ENCODE data around the gene RBM28. TPM values are rescaled to one million over a fixed set of nuclear protein-coding genes. Genes with fewer than 3 reads are reported as not detected.

RBM28 gene
- total RNA-seq, 1 donor from 2014 or later, result 20.9 TPM

DNA sequence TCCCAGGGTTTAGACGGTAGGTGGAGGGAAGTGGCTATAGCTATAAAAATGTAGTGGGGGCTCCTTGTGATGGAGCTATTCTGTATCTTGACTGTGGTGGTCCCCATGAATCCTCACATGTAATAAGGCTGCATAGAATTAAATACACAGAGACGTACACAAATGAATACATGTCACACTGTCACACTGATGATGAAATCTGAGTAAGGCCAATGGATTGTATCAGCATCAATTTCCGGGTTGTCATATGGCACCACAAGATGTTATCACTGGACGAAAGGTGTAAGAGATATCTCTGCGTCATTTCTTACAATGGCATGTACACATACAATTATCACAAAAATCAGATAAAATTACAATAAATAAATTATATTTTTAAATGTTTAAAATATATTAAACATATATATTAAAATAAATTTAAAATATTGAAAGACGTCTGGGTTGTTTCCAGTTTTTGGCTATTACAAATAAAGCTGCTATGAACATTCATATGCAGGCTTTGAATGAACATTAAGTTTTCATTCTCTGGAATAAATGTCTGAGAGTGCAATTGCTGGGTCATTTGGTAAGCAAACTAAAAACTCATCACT, 64.5 kb downstream of the RBM28 start:
- no peak for DNase-seq (ENCODE audit: extremely low spot score in 2 of 2)
- Histone ChIP-seq H3K36me3 (no peaks in the 10 kb centered on the region), H3K27me3 (no peaks in the 10 kb centered on the region), H3K9me3 (peaks cover 10% of the 10 kb centered on the region), H3K4me1 (no peaks in the 10 kb centered on the region), H3K27ac (no peak overlapping the region), H3K4me3 (no peak overlapping the region)
- intact Hi-C loops (cut with DNase I), result no loop called here
- TF ChIP-seq POLR2AphosphoS5 (IDR thresholded peaks at IDR 0.05; ENCODE audit: insufficient read depth in 1 of 2, low read depth in 1 of 2), result no peak
- no peak for TF ChIP-seq CTCF (IDR thresholded peaks at IDR 0.05)
- TF ChIP-seq POLR2A (IDR thresholded peaks at IDR 0.05), result no peak

DNA sequence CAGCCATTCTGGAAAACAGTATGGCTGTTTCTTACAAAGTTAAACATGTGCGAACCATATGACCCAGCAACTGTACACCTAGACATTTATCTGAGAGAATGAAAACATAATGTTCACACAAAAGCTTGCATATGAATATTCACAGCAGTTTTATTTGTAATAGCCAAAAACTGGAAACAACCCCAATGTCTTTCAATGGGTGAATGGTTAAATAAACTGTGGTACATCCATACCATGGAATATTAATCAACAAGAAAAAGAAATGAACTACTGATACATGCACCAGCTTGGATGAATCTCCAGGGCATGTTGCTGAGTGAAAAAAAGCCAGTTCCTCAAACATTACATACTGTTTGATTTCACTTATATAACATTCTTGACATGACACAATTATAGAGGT, 65.3 kb downstream of the RBM28 start:
- intact Hi-C loops (cut with DNase I), result no loop called here
- Histone ChIP-seq H3K27ac (no peak overlapping the region), H3K9me3 (peaks cover 10% of the 10 kb centered on the region), H3K4me3 (no peak overlapping the region), H3K36me3 (no peaks in the 10 kb centered on the region), H3K27me3 (no peaks in the 10 kb centered on the region), H3K4me1 (no peaks in the 10 kb centered on the region)
- no peak for TF ChIP-seq POLR2A (IDR thresholded peaks at IDR 0.05)
- no peak for TF ChIP-seq CTCF (IDR thresholded peaks at IDR 0.05)
- TF ChIP-seq POLR2AphosphoS5 (IDR thresholded peaks at IDR 0.05; ENCODE audit: insufficient read depth in 1 of 2, low read depth in 1 of 2), result no peak
- DNase-seq (ENCODE audit: extremely low spot score in 2 of 2), result no peak

DNA sequence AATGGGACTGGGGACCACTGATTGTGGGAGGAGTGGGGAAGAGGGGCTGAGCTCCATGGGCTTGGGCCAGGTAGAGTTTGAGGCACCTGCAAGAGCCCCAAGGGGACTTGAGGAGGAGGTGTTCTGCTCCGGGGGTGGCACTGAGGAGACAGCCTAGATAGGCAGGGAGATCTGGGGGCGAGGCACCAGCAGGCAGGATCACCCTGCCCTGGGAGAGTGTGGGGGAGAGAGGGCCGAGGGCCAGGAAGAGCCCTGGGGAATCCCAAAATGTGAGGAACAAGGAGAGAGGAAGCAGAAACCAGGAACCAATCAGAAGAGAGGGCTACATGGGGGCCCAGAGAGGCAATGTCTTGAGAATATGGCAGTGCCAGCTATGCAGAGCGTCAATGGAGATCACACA, 68.0 kb downstream of the RBM28 start:
- Histone ChIP-seq H3K4me3 (no peak overlapping the region), H3K36me3 (no peaks in the 10 kb centered on the region), H3K9me3 (peaks cover 5% of the 10 kb centered on the region), H3K4me1 (peaks cover 14% of the 10 kb centered on the region), H3K27ac (no peak overlapping the region), H3K27me3 (no peaks in the 10 kb centered on the region)
- DNase-seq (ENCODE audit: extremely low spot score in 2 of 2), result peak in 1 of 2 donors; percentile 69
- intact Hi-C loops (cut with DNase I), result no loop called here
- TF ChIP-seq POLR2A (IDR thresholded peaks at IDR 0.05), result no peak
- no peak for TF ChIP-seq CTCF (IDR thresholded peaks at IDR 0.05)
- TF ChIP-seq POLR2AphosphoS5 (IDR thresholded peaks at IDR 0.05; ENCODE audit: insufficient read depth in 1 of 2, low read depth in 1 of 2), result no peak

GRCh38 chr7:128274884-128275603, 68.7 kb downstream of the RBM28 start:
- DNase-seq (ENCODE audit: extremely low spot score in 2 of 2), result no peak
- H3K4me1 ChIP-seq, result peaks cover 14% of the 10 kb centered on the region
- no peak overlapping the region for H3K4me3 ChIP-seq
- H3K27ac ChIP-seq, result no peak overlapping the region
- no peaks in the 10 kb centered on the region for H3K36me3 ChIP-seq
- H3K9me3 ChIP-seq, result no peaks in the 10 kb centered on the region
- no peaks in the 10 kb centered on the region for H3K27me3 ChIP-seq
- intact Hi-C loops (cut with DNase I), result no loop called here
- no peak for TF ChIP-seq CTCF (IDR thresholded peaks at IDR 0.05)
- TF ChIP-seq POLR2A (IDR thresholded peaks at IDR 0.05), result no peak
- no peak for TF ChIP-seq POLR2AphosphoS5 (IDR thresholded peaks at IDR 0.05; ENCODE audit: insufficient read depth in 1 of 2, low read depth in 1 of 2)

GRCh38 chr7:128274246-128274883, 69.3 kb downstream of the RBM28 start:
- Histone ChIP-seq H3K27ac (no peak overlapping the region), H3K4me1 (peaks cover 14% of the 10 kb centered on the region), H3K9me3 (no peaks in the 10 kb centered on the region), H3K4me3 (no peak overlapping the region), H3K36me3 (no peaks in the 10 kb centered on the region), H3K27me3 (no peaks in the 10 kb centered on the region)
- intact Hi-C loops (cut with DNase I), result no loop called here
- TF ChIP-seq CTCF (IDR thresholded peaks at IDR 0.05) (no peak), POLR2AphosphoS5 (IDR thresholded peaks at IDR 0.05; ENCODE audit: insufficient read depth in 1 of 2, low read depth in 1 of 2) (no peak), POLR2A (IDR thresholded peaks at IDR 0.05) (no peak)
- DNase-seq (ENCODE audit: extremely low spot score in 2 of 2), result peak in 1 of 2 donors; percentile 64
